Loucy (cell line): ENCODE measurements around the gene PSMA2.
A peak's percentile ranks its signal among the peaks of the same experiment; 100 is the strongest.

Experiments used
- EZH2phosphoT487 ChIP-seq: fragments of 200-600 bp; IDR thresholded peaks from 2 replicates; pipeline ENCODE4 v1.6.1; 2018; ENCODE audit warnings: antibody characterized with exemption, mild to moderate bottlenecking, moderate library complexity, borderline replicate concordance
- TF ChIP-seq, protein P1 (sequence below): fragments of 200-600 bp; sonication (generic); conservative IDR thresholded peaks from 2 replicates; pipeline ENCODE4 v1.5.1; 2014; ENCODE audit warnings: mild to moderate bottlenecking, antibody characterized with exemption, low read length

DNA sequence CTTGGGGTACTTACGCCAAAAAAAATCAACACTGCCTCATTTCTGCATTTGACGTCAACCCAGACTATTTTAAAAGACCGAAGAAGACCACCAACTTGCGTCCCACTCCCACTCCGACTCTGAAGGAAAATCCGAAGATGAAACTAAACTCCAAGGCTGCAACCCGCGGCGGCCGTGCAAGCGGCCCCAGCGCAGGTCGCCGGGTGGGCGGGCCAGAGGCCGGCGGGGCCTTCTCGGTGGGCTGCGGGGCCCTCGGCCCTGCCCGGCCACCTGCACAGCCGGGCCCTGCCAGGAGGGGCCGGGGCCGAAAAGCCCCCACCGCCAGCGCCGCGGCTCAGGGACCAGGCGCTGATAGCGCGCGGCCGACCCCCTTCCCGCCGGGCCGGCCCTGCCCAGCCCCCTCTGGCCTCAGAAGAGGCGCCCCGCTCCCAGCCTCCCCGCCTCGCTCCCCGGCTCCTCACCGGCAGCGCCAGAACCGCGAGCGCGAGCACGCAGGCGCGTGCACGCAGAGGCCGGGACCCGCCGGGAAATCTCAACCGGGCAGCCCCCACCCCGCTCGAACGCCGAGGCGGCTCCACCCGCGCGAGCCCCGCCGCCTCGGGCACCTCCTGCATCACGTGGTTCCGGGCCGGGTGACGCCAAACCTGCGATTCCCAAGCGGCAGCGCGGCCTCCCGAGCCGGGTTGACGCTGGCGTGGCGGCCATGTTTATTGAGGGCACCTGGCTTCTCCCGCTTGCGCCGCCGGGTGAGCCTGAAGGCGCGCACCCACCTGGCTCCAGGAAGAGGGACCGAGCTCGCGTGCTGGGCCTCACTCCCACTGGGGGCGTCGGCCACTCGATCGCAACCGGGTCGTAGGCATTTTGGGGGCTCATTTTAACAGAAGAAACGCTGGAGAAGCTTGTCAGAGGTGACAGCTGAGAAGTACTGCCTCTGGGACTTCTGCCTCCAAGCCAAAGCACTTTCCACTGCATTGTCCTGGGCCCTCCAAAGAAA, 20.2 kb downstream of the PSMA2 start, which contains the start of gene C7orf25:
- TF ChIP-seq, protein P1, sequence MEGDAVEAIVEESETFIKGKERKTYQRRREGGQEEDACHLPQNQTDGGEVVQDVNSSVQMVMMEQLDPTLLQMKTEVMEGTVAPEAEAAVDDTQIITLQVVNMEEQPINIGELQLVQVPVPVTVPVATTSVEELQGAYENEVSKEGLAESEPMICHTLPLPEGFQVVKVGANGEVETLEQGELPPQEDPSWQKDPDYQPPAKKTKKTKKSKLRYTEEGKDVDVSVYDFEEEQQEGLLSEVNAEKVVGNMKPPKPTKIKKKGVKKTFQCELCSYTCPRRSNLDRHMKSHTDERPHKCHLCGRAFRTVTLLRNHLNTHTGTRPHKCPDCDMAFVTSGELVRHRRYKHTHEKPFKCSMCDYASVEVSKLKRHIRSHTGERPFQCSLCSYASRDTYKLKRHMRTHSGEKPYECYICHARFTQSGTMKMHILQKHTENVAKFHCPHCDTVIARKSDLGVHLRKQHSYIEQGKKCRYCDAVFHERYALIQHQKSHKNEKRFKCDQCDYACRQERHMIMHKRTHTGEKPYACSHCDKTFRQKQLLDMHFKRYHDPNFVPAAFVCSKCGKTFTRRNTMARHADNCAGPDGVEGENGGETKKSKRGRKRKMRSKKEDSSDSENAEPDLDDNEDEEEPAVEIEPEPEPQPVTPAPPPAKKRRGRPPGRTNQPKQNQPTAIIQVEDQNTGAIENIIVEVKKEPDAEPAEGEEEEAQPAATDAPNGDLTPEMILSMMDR, result 0 out of 2 replicates have a peak, but pooled peaks have one; percentile 20
- TF ChIP-seq EZH2phosphoT487, result no peak
